Stimulated activated CD4-positive, alpha-beta T cell treated with anti-CD3 and anti-CD28 coated beads, Interleukin-2, amount 100 ng/mL, for 48 hours (primary cell): Measurements from ENCODE around the gene RHOXF1.
"Not testable (repeated sequence)": the region's sequence is repeated elsewhere in the genome, so short reads cannot be mapped to it uniquely, and the experiment has no call there.

Experiments
- DNase-seq, 2 donors: peaks; one replicate each; pipeline ENCODE4 v3.0.0-alpha.2; 2020

RHOXF1 gene, protein sequence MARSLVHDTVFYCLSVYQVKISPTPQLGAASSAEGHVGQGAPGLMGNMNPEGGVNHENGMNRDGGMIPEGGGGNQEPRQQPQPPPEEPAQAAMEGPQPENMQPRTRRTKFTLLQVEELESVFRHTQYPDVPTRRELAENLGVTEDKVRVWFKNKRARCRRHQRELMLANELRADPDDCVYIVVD

DNA sequence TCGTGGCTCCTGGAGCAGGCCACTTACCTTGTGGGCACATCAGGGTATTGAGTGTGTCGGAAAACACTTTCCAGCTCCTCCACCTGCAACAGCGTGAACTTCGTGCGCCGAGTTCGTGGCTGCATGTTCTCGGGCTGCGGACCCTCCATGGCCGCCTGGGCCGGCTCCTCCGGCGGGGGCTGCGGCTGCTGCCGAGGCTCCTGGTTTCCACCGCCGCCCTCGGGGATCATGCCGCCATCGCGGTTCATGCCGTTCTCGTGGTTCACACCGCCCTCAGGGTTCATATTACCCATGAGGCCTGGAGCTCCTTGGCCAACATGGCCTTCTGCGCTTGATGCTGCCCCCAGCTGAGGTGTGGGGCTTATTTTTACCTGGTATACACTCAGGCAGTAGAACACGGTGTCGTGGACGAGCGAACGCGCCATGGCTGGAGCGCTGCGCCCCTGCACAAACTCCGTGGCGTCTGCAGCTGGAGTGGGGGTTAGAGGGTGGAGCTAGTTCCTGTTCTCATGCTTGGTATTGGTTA is at the start of gene RHOXF1:
Gene RHOXF1, minus strand, starts transcription at position 476 of the 526 bp plus-strand sequence. Its CDS starts 51 bp downstream, at position 425.
- DNase-seq: no peak

DNA sequence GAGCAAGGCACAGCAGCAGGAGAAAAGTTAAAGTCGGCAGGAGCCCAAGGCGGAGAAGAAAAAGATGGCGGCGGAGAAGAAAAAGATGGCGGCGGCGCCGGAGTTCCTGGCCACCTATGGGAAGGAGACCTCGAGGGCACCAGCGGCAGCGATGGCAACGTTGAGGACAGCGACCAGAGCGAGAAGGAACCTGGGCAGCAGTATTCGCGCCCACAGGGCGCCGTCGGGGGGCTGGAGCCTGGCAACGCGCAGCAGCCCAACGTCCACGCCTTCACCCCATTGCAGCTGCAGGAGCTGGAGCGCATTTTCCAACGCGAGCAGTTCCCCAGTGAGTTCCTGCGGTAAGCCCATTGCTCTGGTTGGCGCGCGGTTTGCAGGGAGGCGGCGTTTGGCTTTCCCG is 43.4 kb upstream of the RHOXF1 start:
- not testable (repeated sequence) for DNase-seq

DNA sequence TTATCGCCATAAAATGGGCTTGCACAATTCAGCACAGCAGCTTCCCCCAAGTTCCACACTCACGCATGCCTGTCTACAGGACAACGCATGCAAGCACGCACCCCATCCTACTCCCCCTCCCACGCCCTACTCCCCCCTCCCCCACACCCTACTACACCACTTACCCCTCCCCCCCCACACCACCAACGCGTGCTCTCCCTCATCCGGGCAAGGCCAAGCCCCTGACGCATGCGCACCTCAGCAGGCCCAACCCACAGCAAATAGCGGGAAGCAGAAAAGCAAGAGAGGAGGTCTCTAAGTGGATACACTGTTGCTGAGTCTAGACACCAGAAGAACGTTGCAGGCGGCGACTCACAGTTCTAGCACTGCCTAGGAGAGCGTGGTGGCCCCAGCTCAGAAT is 42.6 kb upstream of the RHOXF1 start, which contains the start of gene RHOXF2:
Gene RHOXF2, plus strand, starts transcription at position 301 of the 400 bp plus-strand sequence. CDS start 138 bp downstream, outside the sequence.
- DNase-seq: not testable (repeated sequence)

DNA sequence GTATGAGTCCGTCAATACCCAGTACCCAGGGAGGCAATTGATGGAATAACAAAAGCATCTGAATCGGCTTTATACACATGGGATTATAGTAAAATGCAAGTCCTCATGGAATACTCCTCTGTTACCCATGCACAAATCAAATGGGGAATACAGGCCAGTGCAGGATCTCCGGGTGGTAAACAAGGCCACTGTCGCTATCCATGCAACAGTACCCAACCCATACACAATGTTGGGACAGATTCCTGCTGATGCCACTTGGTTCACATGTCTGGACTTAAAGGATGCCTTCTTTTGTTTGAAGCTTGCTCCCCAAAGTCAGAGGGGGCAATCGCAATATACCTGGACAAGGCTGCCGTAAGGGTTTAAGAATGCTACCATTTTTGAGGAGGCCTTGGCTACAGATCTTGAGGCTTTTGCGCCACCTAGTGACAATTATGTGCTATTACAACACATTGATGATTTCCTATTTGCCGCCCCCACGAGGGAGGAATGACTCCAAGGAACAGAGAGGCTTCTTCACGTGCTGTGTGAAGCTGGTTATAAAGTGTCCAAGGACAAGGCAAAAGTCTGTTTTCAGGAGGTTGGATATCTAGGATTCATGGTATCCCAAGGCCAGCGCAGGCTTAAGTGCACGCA is 34.5 kb upstream of the RHOXF1 start:
- not testable (repeated sequence) for DNase-seq

DNA sequence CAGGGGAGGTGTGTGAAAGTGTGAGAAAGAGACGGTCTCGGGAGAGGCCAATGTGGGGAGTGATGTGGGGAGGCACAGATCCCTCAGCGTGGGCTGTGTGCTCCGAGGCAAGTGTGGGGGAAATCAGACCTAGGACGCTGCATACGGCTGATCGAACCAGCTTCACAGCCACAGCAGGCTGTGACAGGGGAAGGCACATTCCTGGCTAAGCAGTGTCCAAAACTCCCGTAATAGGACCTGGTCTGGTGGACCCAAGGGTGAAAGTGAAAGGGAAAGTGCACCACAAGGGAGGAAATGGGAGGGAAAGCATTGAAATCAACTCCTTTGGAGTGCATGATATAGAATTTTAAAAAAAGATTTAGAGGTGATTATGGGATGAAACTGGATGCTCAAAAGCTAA is 31.8 kb upstream of the RHOXF1 start:
- no peak for DNase-seq

DNA sequence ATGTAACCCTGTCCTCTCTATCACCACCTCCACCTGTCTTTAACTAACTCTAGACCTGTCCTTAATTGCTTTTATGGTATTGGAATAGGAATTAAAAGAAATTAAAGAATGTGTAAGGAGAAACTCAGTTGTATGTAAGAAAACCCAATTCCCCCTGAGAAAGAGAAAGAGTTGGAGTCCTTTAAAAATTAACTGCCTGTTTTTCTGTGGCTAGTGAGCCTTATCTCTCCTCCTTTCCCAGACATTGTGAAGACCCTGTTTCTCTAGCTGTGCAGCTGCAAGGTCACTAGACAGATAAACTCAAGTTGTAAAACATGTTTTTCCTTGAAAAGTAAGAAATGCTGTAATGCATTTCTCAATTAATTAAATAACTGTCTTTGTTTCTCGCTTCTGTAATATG is 30.6 kb upstream of the RHOXF1 start:
- not testable (repeated sequence) for DNase-seq

DNA sequence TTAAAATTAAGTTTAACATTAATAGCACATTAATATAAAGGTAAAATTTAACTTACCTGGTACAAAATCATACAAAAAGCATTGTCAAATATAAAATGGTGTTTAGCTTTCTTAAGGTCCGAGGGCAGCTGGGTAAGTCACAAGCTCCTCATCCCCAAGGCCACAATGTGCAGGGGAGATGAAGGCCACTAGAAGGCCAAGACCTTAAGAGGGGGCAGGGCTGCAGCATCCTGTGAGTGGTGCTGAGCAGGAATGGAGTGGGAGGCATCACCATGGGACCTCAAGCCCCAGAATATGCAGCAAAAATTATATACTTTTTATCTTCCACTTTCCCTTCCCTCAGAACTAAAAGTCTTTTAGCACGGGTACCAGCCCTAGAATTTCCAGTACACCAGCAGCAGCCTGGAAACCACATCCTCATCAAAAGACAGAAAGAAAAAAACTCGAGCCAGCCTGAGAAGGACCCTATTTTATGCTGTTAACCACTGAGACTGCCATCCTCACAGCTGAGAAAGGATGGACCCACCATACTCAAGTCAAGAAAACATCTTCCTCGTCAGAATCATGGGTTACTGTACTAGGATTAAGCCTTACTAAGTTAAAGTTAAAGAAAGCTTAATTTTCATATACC is 29.7 kb upstream of the RHOXF1 start:
- DNase-seq: no peak

DNA sequence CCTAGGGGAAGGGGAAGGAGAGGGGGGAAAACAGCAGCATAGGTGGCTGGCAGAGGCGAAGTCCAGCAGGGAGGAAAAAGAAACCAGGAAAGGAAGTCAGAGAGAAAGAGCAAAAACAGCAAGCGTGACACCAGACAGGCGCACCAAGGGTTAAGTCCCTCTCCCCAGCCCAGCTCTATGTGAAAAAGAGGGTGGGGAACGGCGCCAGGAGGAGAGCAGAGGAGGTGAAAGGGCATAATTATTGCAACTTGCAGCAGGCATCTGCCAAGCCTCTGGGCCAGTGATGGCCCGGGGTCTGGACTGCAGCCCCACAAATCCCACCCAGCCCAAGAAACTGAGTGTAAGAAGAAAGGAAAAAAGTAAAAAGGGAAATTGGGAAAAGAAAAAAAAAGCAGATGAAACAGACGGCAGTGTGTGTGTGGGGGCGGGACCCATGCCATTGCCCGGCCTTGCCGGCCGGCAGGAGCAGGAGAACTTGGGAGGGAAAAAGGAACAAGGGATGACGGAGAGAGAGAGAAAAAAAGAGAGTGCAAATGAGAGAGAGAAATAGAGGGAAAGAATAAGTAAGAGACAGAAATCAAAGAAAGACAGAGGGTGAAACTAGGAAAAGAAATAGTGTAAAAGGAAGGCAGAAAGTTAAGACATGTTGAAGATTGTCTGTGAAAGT is 28.6 kb upstream of the RHOXF1 start:
- no peak for DNase-seq

DNA sequence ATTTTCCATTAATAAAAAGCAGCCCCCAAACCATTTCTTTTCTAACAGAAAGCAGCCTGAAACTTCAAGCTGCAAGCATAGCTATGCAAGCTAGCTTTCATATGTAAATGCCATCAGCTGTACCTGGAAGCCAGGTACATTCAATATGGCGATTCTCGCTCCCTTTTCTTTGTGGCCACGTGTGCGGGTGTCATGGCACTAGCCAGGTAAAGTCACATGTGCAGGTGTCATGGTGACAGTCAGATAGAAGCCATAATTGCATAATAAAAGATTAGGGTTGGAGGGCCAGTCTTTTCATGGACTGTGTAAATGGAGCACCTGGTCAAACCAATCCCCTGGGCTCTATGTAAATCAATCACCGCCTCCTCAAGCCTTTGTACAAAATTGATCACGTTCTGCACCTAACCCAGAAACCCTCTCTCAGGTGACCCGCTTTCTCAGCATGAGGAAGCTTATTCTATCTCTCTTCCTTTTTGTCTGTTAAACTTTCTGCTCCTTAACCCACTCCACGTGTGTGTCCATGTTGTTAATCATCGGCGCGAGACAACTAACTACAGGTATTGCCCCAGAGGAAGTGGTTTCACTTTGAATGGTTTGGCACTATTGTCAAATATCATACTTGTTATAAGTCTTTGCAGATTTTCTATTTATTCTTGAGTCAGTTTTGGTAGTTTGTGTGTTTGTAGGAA is 24.7 kb upstream of the RHOXF1 start:
- no peak for DNase-seq

DNA sequence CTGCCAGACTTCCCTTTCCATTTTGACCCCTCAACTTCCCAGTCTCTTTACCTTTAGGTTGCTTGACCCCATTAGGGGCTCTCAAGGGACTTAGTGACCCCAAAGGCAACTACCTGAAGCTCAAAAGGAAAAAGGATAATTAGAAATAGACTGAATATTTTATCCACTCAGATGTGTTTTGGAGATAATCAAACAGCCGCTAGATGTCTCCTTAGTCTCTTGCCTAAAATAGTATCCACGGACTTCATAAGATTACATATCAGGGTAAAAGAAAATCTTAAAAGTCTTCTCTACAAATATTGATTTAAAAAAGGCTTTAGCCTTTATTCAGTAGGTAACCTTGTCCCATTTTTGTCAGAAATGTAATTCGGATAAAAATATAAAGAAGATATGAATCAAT is 21.7 kb upstream of the RHOXF1 start:
- no peak for DNase-seq

DNA sequence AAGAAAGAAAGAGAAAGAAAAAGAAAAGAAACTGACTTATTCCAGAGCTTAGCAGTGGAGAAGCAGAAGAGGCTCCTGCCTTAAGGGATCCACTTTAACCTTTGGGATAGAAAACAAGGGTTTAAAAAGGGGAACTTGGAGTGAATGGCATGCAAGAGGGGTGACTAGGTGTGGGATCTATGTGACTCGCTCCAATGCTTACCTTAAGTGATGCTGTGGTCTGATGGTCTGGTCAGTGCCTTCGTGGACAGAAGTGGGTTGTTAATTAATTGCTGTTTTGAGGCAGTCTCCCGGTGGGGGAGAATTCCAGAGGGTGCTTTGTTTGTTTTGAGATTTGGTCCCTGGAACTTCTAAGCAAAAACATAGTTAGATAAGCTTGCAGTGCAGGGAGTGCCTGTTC is 21.1 kb upstream of the RHOXF1 start:
- no peak for DNase-seq

DNA sequence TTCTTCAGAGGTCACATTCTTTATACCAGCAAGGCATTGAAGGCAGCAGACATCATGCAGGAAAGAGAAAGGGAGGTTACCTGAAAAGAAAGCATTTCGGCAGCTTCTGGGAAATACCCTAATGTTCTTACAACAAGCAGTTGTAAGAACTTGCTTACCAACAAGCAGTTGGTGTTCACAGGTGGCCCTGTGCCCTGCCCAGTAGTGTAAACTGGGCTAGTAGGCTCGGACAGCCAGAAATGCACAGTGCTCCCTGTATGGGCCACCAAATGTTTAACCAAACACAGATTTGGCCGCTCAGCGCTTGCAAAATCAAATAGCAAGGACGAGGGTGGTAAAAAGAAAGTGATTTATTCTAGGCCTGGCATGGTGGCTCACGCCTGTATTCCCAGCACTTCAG is 20.4 kb upstream of the RHOXF1 start:
- no peak for DNase-seq

DNA sequence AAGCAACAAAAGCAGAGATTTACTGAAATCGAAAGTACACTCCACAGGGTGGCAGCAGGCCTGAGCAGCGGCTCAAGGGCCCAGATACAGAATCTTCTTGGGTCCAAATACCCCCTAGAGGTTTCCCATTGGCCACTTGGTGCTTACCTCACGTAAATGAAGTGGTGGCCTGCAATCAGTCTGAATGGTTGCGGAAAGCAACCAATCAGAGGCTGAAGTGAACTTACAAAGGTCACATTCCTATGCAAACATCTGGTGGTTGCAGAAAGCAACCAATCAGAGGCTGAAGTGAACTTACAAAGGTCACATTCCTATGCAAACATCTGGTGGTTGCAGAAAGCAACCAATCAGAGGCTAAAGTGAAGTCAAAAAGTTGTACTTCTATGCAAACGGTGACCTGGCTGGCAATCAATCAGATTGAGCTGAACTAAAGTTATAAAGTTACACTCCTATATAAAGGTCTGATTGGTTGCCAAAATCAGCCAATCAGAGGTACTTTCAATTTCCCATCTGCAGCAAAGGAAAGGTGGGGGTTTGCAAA is 12.7 kb upstream of the RHOXF1 start:
- not testable (repeated sequence) for DNase-seq

DNA sequence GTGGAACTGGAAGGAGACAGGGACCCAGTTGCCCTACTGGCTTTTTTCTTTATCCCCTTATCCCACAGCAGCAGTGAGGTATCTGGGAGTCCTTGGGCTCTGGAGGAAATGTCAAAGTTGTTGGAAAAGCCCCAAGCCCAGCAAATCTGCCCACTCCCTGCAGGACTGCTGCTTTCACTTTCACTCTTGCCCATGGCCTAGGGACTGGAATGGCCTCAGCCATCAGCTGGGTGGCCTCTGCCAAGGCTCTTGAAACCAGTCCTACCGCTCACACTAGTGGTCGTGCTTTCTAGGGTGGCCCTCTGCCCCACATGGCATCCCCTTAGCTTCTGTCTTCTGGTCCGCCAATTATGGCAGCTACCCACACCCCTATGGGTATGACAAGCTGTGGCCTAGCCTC is 9.7 kb upstream of the RHOXF1 start:
- DNase-seq: no peak

DNA sequence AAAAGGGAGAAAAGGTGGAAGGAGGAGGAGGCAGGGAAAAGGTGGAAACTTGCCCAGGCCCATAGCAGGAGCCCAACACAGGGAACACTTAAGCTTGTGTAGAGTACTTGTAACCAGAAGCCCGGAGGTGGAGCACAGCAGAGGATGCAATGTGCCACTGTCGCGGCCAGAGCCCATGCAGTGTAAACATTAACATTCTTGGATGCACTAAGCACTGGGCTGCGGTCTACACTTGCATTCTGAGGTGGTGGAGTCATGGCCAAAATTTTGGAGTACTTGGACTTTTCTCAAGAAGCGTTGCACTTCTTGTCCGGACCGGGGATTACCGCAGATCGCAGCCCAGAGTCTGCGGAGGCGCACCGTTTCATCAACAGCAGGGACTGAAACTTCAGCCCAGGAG is 4.5 kb upstream of the RHOXF1 start:
- no peak for DNase-seq

DNA sequence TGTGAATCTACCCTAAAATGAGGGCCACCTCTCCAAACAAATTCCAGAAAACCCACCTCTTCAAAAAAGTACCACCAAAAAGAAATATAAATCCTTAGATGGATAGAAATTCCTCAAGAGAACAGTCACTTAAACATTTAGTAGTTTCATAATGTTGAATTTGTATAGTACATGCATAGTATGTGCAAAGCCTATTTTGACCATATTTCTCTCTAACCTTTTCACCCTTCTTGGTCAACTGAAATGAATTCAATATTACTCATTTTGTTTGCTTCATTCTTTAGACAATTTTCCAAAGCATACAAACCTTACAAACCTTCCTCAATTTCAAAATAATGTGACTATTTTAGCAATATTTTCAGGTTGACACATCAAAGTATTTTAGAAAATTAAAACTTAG is 4.1 kb downstream of the RHOXF1 start:
- DNase-seq: no peak

DNA sequence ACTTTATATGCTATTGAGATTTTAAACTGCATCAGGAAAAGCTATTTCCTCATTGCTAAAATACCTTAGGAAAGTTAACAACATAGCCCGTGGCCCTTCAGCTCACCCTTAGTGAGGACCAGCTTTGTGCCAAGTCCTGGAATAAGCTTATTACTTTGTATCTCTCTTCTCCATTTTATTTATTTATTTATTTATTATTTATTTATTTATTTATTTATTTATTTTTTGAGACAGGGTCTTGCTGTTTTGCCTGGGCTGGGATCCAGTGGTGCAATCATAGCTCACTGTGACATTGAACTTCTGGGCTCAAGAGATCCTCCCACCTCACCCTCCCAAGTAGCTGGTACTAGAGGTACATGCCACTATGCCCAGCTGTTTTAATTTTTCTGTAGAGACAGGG is 6.3 kb downstream of the RHOXF1 start:
- no peak for DNase-seq

DNA sequence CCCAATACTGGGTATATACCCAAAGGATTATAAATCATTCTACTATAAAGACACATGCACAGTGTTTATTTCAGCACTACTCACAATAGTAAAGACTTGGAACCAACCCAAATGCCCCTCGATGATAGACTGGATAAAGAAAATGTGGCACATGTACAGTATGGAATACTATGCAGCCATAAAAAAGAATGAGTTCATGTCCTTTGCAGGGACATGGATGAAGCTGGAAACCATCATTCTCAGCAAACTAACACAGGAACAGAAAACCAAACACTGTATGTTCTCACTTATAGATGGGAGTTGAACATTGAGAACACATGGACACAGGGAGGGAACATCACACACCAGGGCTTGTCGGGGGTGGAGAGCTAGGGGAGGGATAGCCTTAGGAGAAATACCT is 11.0 kb downstream of the RHOXF1 start:
- DNase-seq: not testable (repeated sequence)

DNA sequence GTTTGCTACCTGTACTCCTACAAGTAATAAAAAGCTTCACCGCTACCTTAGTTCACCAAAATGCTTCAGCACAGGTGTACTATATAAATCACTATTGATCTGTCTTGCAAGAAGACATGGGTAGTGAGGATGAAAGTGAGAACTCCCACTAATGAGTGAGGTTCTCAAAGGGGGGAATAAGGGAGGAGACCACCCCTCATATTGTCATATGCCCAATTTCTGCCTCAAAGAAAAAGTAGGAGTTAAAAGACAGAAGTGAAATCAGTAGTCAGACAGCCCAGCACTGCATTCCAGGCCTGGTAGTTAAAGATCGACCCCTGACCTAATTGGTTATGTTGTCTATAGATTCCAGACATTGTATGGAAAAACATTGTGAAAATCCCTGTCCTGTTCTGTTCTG is 14.7 kb downstream of the RHOXF1 start:
- DNase-seq: not testable (repeated sequence)

DNA sequence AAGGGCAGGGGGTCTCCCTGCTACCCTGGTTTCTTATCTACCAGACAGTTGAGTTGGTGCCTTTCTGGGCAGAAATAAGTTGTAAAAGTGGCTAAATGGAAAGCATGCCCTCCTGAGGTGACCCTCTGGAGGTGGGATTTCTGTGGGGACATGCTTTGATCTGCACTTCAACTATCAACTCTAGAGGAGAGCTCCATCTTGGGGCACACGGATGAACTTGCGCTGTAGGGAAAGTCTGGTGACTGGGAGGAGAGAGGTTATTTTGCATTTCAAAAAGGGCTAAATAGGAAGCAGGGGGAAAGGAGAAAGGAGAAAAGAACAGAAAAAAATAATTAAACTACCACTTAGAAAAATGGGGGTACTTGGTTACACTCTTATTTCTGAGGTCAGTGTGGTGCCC is 25.5 kb downstream of the RHOXF1 start:
- DNase-seq: no peak

DNA sequence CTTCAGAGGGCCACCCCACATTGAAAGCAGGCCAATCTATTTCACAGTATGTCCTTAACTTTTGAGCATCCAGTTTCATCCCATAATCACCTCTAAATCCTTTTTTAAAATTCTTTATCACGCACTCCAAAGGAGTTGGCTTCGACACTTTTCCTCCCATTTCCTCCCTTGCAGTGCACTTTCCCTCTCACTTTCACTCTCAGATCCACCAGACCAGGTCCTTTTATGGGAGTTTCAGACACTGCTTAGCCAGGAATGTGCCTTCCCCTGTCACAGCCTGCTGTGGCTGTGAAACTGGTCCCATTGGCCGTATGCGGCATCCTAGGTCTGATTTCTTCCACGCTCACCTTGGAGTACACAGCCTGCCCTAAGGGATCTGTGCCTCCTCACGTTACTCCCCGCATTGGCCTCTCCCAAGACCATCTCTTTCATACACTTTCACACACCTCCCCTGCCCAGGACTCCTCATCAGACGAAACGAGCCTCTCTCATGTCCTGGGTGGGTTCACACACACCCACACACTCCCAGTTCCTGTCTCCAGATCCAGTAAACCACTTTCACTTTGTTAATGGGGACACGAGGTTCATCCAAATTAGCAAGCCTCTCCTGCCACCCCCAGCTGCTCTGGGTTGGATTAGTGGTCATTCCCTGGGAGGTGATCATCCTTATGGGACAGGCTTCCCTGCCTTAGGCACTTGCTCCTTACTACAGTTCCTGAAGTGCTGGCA is 28.3 kb downstream of the RHOXF1 start:
- no peak for DNase-seq
